BLaER1 (cell line): ENCODE measurements around the gene HNRNPH3.

Experiments used
- H3K27ac ChIP-seq: shearing (Covaris generic); formaldehyde crosslinking; 2 replicates; pipeline ENCODE4 v1.8.1; 2022
- H3K27me3 ChIP-seq: shearing (Covaris generic); formaldehyde crosslinking; 2 replicates; pipeline ENCODE4 v1.8.1; 2022
- H3K36me3 ChIP-seq: shearing (Covaris generic); formaldehyde crosslinking; 2 replicates; pipeline ENCODE4 v1.8.1; 2022
- H3K4me1 ChIP-seq: shearing (Covaris generic); formaldehyde crosslinking; 2 replicates; pipeline ENCODE4 v1.8.1; 2022
- H3K4me2 ChIP-seq: shearing (Covaris generic); formaldehyde crosslinking; 2 replicates; pipeline ENCODE4 v1.8.1; 2022
- H3K4me3 ChIP-seq: shearing (Covaris generic); formaldehyde crosslinking; 2 replicates; pipeline ENCODE4 v1.8.1; 2022
- H3K9ac ChIP-seq: shearing (Covaris generic); formaldehyde crosslinking; 2 replicates; pipeline ENCODE4 v1.8.1; 2022
- H3K9me3 ChIP-seq: shearing (Covaris generic); formaldehyde crosslinking; 2 replicates; pipeline ENCODE4 v1.8.1; 2022
- H4K20me1 ChIP-seq: shearing (Covaris generic); formaldehyde crosslinking; 2 replicates; pipeline ENCODE4 v1.8.1; 2022
- Cebpa-rat ChIP-seq: shearing (Covaris generic); IDR thresholded peaks from 2 replicates; pipeline ENCODE4 v1.8.1; 2022

Gene HNRNPH3

DNA sequence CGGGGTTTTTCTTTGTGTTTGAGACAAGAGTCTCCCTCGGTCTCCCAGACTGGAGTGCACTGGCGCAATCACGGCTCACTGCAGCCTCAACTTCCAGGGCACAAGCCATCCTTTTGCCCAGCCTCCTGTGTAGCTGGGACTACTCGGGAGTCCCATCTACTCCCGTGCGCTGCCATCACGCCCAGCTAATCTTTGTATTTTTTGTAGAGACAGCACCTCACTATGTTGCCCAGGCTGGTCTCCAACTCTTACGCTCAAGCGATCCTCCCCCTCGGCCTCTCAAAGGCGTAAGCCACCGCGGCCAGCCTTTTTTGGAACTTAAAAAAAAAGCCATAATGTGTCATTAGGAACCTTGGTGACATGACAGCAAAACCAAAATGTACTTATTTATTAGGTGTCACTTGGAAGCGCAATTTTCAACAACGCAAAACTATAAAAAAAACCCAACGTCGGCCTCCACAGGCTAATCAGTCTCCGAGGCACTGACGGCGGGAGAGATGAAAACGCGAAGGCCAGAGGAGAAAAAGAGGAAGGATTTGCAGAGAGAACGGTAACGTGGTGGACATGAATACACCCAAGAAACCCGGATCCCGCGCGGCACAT lies 911 bp upstream of the HNRNPH3 start:
- H3K4me3 ChIP-seq = peak overlapping the region; percentile 88
- peak overlapping the region; percentile 100 for H3K27ac ChIP-seq
- H3K9ac ChIP-seq = peak overlapping the region; percentile 100
- peak overlapping the region; percentile 82 for H3K4me2 ChIP-seq
- H3K27me3 ChIP-seq = no peaks in the 10 kb centered on the region
- H3K4me1 ChIP-seq = peaks cover 47% of the 10 kb centered on the region
- no peaks in the 10 kb centered on the region for H3K9me3 ChIP-seq
- H3K36me3 ChIP-seq = peaks cover 6% of the 10 kb centered on the region; the same call in 1 of the 2 replicates
- H4K20me1 ChIP-seq = peaks cover 34% of the 10 kb centered on the region
- no peak for TF ChIP-seq Cebpa-rat

DNA sequence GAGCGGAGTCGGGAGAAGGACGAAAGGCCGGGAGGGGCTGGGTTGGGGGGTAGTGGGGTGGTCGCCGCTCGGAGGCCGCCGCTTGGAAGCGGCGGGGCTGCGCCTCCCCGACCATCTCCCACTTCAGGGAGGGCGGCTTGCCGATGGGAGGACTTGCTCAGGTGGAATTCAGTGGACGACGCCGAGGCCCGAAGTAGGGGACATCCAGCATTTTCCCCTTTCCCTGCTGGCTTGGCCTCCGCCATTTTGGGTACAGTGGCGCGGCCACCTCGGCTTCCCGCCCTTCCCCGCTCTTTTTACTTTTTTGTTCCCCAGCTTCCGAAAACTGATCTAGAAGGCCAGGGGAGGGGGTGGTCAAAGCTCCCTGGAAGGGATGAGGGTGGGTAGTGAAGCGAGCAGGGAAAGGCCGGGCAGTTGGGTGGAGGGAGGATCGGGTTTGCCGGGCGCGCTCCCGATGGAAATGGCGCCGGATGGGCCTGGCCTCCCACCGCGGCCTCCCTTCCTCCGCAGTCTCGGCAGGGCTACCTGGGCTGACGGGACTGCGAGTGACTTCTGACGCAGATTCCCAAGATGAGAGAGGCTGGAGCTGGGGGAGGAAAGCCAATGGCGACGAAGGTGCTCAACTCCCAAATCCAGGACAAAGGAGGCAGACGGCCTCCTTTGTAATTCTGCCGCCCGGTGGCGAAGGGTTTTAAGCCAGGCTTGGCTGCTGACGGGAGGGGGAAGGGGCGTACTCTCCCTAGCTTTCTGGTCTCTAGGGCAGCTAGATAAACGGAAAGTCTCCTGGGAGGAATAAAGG lies 594 bp downstream of the HNRNPH3 start, which contains the start of gene PBLD:
TSS of gene PBLD (minus strand) at position 670 of the 799 bp plus-strand sequence. CDS start 26,084 bp downstream, outside the sequence.
- Histone ChIP-seq H4K20me1 (peaks cover 49% of the 10 kb centered on the region), H3K27me3 (no peaks in the 10 kb centered on the region), H3K36me3 (peaks cover 17% of the 10 kb centered on the region; the same call in 1 of the 2 replicates), H3K27ac (peak within 1 kb of the TSS; percentile 100), H3K9me3 (no peaks in the 10 kb centered on the region), H3K4me2 (peak within 1 kb of the TSS; percentile 83), H3K9ac (peak within 1 kb of the TSS; percentile 100), H3K4me1 (peaks cover 58% of the 10 kb centered on the region), H3K4me3 (peak within 1 kb of the TSS; percentile 88)
- no peak for TF ChIP-seq Cebpa-rat

DNA sequence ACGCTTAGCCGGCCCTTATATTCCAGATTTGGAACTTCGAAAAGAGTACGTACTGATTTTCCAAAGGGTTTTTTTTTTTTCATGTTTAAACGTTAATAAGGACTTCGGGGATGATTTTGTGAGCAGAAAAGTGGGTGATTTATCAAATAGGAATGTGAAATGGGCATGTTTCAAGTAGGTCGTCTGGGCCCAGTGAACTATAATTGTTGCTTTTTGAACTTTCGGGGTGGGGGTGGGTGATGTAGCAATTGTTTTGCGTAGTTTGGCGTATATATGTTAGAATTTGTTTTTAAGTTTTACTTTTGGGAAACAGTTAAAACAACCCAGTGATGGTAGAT lies 1.2 kb downstream of the HNRNPH3 start:
- Histone ChIP-seq H3K4me2 (peak overlapping the region; percentile 83), H3K4me1 (peaks cover 52% of the 10 kb centered on the region), H3K27me3 (no peaks in the 10 kb centered on the region), H3K27ac (peak overlapping the region; percentile 100), H3K4me3 (peak overlapping the region; percentile 88), H3K9me3 (no peaks in the 10 kb centered on the region), H4K20me1 (peaks cover 55% of the 10 kb centered on the region), H3K9ac (peak overlapping the region; percentile 100), H3K36me3 (peaks cover 22% of the 10 kb centered on the region; the same call in 1 of the 2 replicates)
- no peak for TF ChIP-seq Cebpa-rat

DNA sequence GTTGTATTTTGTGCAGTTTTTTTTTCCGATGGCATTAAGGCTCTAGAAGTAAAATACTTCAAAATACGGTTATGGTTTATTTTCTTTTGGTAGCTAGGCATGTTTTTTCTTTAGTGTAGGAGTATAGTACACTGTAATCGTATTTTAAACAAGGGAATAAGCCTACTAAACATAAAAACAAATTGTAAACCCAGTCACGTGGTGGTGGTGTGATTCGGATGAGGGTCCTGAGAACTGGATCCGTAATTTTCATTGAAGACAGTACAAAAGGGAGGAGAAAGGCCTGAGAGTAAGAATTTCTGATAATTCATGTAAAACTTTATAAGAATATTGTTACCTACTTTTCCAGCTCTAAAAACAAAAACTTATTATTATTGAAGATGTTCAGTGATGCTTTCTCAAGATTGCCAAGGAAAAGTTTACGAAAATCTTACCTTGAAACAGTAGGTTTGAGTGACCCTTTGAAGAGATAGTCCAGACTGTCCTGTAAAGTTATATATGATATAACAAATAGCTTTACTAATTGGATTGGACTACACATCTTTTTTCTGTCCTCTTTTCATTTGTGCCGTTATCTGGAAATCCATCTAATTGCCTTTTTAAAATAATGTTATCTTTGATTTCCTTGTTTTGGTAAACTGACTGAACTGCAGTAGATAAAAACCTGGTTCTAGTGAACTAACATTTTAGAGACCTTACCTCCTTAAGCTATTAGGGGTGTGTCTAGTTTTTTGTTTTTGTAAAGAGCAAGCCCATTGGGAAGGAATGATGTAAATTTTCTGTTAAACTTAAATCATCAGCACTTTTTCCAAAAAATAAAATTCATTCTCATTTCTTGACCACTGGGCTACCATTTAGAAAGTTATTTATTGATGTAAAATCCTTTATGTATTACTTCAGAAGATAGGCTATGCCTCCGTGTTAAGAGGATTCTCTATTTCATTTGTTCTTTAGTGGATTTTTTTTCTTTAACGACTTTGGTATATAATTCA lies 1.9 kb downstream of the HNRNPH3 start:
- Histone ChIP-seq H4K20me1 (peaks cover 62% of the 10 kb centered on the region), H3K4me2 (peak overlapping the region; percentile 83), H3K36me3 (peaks cover 27% of the 10 kb centered on the region), H3K27ac (peak overlapping the region; percentile 100), H3K4me1 (peaks cover 45% of the 10 kb centered on the region), H3K9ac (peak overlapping the region; percentile 100), H3K9me3 (no peaks in the 10 kb centered on the region), H3K4me3 (peak overlapping the region; percentile 88), H3K27me3 (no peaks in the 10 kb centered on the region)
- no peak for TF ChIP-seq Cebpa-rat

DNA sequence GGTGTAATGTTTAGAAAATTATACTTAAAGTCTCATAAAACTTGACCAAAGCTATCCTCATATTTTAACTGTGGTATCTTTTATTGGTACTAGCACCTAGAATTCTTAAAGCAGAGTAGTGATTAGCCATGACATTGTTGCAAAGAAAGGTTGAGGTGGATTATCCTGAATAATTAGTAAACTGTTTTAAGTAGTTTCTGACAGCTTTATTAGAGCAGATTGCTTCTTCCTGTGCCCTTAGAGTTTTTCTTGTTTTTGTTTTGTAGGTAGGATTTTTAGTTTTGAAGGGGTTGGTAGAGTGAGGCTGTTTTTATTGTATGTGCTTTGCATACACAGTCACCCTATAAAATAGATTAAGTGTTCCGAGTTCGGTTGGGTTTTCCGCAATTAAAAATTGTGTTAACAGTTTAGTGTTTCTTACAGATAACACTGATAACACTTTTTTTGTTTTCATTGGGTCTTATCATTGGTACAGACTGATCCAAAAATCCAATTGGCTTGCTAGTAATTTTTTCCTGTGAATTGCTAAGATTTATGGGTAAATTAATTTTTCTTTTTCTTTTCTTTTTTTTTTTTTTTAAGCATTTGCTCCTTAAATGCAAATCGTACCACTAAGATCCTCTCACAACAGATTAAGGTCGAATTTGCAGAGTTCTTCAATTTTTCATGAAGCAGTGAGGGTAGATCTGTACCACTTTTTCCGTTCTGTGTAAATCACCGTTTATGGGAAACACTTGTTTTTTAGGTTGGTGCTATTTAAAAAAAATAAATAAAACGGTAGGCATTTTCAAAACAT lies 3.0 kb downstream of the HNRNPH3 start:
- peak overlapping the region; percentile 83 for H3K4me2 ChIP-seq
- no peaks in the 10 kb centered on the region for H3K9me3 ChIP-seq
- peaks cover 38% of the 10 kb centered on the region for H3K36me3 ChIP-seq
- H3K27me3 ChIP-seq = no peaks in the 10 kb centered on the region
- peaks cover 73% of the 10 kb centered on the region for H4K20me1 ChIP-seq
- TF ChIP-seq Cebpa-rat = no peak
- peak overlapping the region; percentile 100 for H3K9ac ChIP-seq
- H3K4me1 ChIP-seq = peaks cover 39% of the 10 kb centered on the region
- peak overlapping the region; percentile 88 for H3K4me3 ChIP-seq
- no peak overlapping the region for H3K27ac ChIP-seq

DNA sequence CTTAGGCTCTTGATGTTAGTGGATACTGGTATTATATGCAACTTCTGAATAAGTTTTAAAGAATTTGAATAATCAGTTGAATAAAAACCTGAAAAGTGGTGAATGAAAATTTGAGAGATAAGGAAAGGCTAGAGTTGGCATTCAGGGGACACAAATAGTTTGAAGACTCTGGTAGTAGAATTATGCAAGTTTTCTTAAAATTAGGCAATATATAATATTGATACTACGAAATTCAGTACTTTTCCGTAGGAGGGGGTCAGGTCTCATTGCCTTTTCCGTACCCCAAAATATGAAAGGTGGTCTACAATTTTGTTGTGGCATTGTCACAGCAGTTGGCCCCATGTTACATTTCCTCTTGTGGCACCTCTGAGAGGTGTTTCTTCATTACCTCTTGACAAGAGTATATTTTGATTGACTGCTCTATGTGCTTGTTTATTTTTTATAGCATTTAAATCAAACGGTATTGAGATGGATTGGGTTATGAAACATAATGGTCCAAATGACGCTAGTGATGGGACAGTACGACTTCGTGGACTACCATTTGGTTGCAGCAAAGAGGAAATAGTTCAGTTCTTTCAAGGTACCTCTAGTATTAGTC lies 5.0 kb downstream of the HNRNPH3 start:
- H3K4me3 ChIP-seq = 0 out of 2 replicates have a peak overlapping the region, but pooled peaks have one; percentile 88
- no peak for TF ChIP-seq Cebpa-rat
- H3K27ac ChIP-seq = no peak overlapping the region
- peaks cover 58% of the 10 kb centered on the region for H3K36me3 ChIP-seq
- H3K9ac ChIP-seq = no peak overlapping the region
- H3K4me1 ChIP-seq = peaks cover 26% of the 10 kb centered on the region
- peaks cover 93% of the 10 kb centered on the region for H4K20me1 ChIP-seq
- no peaks in the 10 kb centered on the region for H3K27me3 ChIP-seq
- H3K9me3 ChIP-seq = no peaks in the 10 kb centered on the region
- H3K4me2 ChIP-seq = peak overlapping the region; percentile 83

DNA sequence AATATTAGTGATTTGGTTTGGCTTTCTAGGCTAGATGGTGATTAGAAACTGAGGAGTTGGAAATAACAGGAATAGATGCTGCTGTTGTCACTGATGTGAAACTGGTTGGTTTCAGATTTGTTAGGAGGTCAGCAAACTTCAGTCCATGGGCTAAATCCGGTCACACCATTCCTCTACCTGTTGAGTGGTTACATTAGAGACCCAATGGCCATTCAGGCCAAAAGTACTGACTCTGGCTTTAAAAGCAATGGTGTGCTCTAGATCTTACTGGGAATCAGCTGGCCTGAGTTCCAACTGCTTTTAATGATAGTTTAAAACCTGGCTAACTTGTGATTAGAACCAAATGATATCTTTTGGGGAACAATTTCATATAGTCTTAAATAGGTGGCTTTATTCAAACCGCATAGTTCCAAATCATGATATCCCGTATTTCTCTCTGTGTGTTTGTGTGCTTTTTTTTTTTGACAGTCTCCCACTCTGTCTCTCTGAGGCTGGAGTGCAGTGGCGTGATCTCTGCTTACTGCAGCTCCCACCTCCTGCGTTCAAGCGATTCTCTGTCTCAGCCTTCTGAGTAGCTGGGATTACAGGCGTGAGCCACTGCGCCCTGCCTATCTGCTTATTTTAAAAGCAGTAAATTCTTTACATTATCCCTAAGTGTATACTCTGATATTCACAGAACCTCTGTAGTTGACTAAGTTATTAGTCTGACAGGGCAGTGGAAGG lies 8.7 kb downstream of the HNRNPH3 start:
- Histone ChIP-seq H3K9me3 (no peaks in the 10 kb centered on the region), H3K27me3 (no peaks in the 10 kb centered on the region), H3K36me3 (peaks cover 93% of the 10 kb centered on the region), H3K27ac (no peak overlapping the region), H3K4me3 (no peak overlapping the region), H4K20me1 (peaks cover 100% of the 10 kb centered on the region), H3K9ac (no peak overlapping the region), H3K4me2 (no peak overlapping the region), H3K4me1 (peaks cover 17% of the 10 kb centered on the region)
- no peak for TF ChIP-seq Cebpa-rat

DNA sequence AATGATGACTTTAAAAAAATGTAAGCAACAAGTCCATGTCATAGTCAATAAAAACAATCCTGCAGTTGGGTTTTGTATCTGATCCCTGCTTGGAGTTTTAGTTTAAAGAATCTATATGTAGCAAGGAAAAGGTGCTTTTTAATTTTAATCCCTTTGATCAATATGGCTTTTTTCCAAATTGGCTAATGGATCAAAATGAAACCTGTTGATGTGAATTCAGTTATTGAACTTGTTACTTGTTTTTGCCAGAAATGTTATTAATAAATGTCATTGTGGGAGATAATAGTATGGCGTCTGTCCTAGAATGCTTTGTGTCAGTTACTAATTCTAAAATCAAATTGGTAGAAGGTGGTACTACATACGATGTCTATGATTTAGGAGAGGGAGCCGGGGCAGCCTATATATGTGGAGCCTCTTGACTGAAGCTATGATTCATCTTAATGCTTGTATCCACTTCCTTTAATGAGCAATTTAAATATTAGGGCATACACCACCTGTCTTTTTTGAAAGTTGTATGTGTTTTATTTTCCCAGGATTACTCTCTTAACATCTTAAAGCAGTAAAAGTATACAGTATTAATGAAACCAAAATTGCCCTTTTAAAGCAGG lies 11.1 kb downstream of the HNRNPH3 start:
- H3K4me2 ChIP-seq = no peak overlapping the region
- peaks cover 99% of the 10 kb centered on the region for H4K20me1 ChIP-seq
- peaks cover 87% of the 10 kb centered on the region for H3K36me3 ChIP-seq
- H3K4me1 ChIP-seq = no peaks in the 10 kb centered on the region
- H3K27ac ChIP-seq = no peak overlapping the region
- no peaks in the 10 kb centered on the region for H3K27me3 ChIP-seq
- H3K9ac ChIP-seq = no peak overlapping the region
- no peak for TF ChIP-seq Cebpa-rat
- no peak overlapping the region for H3K4me3 ChIP-seq
- no peaks in the 10 kb centered on the region for H3K9me3 ChIP-seq
